ENCODE measurements around the gene ADCYAP1.

The ADCYAP1 gene

DNA sequence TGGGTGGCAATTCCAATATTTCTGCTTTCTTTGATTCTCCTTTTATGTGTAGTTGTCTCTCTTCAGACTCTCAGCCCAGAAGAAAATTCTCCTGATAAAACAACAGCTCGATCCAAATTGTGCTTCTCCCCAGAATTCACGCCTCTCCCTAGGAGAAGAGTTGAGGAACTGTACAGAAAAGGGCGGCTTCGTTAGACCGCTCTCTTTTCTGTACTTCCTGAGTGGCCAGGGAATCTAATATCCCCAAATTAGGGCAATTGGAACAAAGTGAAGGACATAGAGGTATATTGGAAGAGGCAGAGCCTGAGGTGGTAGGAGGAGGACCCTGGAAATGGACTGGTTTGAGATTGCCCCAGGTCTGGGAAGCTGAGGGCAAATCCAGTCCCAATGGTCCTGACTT, 5.6 kb downstream of the ADCYAP1 start:
- FAIRE-seq: no peak

DNA sequence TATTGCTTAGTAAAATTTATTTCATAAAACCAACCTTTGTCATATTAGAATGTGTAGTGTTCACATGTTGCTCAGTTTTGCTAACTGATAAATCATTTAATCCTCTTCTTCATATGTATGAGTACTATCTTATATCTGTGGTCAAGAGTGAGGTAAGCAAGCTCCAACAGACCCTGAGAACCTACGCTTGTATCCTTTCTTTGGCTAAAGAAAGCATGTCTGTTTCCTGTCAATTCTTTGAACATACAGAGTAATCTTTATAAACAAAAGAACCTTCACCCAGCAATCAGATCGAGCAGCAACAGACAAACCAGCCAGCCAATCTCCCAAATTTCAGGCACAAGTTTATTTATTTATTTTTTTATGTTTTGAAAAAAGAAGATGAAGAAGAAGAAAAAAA, 6.4 kb downstream of the ADCYAP1 start:
- no peak for FAIRE-seq

DNA sequence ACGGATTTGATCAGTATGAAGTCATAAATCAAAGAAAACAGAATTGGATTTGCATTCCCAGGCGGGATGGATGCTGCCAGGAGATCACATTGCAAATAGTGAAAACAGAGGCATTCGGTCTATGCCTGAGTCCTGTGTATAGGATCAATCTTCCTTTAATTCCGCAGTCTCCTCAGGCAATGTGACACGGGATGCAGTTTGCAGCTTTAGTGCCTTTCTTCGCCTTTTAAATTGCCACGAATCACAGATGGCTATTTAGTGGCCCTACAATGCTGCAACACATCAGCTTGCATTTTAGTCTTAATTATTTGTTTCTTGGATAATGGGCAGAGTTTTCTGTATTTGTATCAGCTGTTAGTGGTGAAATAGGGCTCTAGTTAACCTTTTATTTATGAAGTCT, 6.8 kb downstream of the ADCYAP1 start:
- FAIRE-seq: no peak

DNA sequence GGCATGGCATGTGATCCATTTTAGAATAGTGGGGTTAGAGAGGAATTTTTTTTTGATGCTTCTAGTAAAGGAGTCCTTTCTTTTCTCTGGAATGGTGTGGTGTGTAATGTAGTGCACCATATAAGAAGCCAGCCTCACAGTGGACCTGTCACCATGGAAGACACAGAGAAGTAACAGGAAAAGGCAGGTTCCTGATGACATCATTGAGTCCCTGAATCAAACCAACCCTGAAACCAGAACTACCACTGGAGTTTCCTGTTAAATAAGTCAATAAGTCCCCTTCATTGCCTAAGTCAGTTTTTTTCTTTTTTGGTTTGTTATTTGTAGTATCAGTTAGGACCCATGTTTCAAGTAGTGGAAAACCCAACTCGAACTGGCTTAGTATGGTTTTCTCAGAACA, 11.9 kb downstream of the ADCYAP1 start:
- no peak for FAIRE-seq

DNA sequence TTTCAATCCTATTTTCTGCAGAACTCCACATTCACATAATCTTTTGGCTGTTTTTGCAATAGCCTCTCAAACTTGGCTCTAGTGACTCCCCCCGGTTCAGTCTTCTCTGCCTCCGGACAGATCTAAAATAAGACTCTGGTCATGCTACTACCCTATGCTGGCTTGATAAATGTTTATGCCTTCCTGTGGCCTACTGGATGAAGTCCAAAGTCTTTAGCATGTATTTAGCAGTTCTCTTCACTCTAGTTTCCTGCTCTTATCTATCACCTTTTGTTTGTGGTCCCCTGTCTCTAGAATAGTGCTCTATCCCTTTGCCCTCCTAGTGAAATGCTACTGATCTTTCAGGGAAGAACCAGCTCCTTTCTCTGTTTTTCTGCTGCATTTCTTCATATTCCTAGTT, 14.4 kb downstream of the ADCYAP1 start:
- FAIRE-seq: no peak

DNA sequence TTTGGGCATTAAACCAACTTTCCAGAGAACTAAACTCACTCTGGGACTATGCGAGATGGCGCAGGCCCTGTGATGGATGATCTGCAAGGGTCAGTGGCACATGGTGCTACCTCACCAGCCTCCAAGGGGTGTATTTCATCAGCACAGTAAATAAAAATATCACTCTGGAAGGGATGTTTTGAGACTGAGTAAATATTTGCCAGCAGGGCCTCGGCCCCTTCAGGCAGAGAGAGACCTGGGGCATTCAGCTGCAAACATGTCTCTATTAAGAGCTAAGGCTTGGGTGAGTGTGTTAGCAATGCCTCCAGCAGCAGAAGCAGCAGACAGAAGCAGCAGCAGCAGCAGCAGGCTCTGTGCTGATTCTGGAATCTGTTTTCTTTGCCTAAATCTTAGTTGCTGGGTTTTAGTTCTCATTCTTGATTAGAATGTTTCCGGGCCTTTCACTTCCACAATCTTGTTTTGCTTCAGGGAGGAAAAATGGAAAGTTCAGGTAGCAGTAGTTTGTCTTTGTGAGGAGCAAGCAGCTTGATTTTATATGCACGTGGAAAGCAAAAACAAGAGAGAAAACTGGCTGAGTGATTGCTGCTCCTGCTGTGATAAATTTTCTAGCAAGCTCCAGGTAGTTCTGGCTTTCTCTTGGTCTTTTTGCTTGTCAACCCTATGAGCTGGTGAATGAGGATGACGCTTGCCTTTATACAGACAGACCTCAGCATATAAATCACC, 18.6 kb downstream of the ADCYAP1 start:
- FAIRE-seq: no peak

DNA sequence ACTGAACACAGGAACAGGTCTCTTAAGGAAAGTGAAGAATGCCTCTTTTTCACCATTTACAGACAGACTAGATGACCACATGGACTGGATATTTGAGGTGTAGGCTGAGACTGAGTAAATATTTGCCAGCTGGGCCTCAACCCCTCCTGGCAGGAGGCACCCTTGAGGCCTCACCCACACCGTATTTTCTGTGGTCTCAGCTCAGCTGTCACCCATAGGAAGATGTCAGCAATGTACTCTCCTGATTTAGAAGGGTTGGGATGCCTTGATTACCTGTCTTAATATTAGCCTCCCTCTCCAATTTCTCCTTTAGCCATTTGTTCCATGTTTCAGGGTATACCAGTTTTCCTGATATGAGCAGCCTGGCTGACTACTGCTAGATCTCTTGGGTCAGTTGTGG, 20.3 kb downstream of the ADCYAP1 start:
- no peak for FAIRE-seq

DNA sequence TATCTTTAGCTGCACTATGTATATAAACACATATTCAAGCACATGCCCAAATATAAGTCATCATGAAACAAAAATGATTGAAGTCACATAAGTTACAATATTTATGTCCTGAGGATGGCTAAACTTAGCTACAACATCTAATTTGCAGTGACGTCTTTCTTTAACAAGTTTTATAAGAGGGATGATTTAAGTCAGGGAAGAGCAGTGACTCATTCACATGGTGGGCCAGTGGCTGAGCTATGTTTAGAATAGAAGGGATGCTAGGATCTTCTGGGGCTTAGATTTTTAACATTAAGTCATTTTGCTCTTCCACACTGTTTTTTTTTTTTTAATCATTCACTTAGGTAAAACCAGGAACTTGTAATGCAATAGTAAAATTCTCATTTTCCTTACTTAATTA, 22.3 kb downstream of the ADCYAP1 start:
- FAIRE-seq: no peak

DNA sequence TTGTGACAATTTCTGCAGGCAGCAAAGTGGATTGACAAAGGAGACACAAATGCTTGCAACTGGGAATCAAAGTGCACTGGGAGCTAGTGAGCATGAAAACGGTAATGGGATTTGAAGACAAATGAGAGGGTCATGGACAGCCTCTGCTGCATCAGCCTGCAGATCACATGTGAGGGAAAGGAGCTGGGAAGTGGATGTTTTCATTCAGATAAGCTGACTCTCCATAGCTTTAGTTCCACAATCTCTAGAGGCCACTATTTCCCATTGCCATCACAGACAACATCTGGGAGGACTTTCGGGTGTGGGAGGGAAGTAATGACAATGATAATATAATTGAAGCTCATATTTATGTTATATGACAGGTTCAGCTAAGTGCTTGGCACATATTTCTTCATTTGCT, 28.4 kb downstream of the ADCYAP1 start:
- FAIRE-seq: no peak

DNA sequence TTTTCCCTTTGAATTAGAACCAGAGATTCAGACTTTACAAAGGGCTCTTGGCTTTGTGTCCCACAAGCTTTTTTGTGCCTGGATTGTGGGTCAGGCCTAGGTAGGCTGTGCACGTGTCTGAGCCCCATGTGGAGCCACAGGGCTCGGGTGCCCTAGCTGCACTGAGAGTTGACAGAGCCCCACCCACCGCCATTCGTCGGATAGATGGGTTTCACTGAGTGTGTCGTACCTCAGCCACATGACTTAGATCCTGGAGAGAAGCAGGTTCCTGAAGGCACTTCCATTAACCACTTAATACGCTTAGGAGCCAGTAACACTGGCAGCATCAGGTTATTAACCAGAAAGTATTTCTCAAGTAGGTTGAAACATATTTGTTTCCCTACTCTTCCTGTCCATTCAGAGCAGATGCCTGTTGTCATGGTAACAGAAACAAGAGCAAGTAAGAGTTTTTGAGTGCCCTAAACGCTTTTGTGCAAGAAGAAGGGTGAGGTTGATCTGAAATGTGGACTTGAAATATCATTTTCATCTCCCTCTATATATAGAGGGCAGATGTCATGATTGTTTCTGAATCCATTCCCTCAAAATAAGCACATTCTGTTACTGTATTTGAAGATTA, 30.0 kb downstream of the ADCYAP1 start:
- no peak for FAIRE-seq

DNA sequence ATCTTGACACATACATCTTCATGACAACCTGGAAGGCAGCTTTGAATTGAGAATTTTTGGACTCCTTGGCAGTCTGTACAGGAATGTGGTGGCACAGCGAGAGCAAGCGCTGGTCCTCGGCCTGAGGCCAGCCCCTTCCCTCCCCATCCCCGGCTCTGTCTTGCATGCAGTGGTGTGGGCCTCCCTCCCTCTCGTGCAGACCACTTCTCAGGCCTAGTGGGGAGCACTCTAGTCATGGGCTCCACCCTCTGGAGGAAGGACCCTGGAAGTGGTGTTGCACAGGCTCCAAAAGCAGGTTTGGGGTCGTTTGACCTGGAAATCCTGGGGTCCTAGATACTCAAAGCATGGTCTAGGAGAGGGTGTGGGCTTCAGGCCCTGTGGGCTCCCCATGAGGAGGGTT, 32.3 kb downstream of the ADCYAP1 start:
- no peak for FAIRE-seq

DNA sequence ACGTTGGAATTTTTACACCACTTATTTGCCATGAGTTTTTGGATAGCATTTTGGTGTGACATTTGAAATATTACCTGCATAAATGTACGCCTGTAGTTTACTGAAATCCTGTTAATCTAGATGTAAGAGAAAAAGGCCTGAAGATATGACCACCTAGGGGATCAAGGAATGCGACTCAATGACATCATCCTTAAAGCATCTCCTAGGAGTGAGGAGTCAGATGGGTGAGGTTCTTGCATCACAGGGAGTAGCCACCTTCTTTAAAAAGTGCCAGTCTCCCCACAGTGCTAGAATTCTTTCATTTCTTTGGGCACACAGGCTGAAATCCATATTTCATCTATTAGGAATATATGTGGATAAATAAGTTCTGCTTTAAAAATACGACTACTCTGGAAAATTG, 34.5 kb downstream of the ADCYAP1 start:
- no peak for FAIRE-seq

DNA sequence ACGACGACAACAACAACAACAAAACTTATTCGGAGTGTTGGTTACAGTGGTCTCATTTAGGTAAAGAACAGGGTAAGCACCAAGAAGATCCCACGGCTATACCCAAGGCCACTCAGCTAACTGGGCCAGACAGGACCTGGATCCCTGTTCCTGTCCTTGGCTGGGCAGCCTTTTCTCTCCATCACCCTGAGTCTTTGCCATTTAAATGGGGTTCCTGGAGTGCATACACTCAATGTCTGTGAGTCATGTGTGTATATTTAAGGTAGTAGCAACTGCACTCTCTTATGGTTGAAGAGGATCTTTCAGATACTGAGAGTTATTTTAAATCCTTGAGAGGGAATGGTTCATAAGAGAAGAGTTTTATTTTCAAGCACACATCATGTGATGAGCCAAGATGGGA, 35.3 kb downstream of the ADCYAP1 start:
- FAIRE-seq: no peak

DNA sequence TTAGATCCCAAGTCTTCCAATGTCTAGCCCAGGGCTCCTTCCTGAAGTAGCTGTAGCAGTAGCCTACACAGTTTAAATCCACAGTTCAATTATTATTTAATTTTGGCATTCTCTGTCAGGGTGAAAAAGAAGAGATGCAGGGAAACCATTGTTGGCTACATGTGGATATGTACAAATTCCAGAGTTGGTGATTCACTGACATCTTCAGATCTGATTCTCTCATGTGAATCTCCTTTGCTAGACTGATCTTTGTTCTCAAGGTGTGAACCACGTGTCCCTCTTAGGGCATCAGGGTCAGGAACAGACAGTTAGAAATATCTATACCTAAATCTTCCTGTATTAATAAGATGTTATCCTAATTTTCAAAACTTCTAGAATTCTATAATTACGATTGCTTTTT, 36.7 kb downstream of the ADCYAP1 start:
- FAIRE-seq: no peak

DNA sequence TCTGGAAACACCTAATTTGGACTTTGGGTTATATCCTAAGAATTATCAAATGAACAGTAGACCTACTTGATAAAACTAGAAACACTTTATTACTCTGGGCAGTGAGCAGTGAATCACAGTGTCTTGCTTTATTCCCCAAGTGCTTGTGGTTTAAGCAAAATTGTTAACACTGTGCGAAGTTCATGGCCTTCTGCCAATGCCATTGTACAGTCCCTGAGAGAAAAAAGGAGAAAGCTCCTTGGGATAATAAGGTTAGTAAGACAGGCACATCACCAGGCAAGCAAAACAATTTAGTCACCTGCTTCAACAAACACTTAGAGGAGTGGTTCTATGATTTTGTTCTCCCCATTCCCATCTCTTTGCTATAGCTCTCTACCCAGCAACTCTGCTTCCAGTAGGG, 39.8 kb downstream of the ADCYAP1 start:
- FAIRE-seq: no peak

DNA sequence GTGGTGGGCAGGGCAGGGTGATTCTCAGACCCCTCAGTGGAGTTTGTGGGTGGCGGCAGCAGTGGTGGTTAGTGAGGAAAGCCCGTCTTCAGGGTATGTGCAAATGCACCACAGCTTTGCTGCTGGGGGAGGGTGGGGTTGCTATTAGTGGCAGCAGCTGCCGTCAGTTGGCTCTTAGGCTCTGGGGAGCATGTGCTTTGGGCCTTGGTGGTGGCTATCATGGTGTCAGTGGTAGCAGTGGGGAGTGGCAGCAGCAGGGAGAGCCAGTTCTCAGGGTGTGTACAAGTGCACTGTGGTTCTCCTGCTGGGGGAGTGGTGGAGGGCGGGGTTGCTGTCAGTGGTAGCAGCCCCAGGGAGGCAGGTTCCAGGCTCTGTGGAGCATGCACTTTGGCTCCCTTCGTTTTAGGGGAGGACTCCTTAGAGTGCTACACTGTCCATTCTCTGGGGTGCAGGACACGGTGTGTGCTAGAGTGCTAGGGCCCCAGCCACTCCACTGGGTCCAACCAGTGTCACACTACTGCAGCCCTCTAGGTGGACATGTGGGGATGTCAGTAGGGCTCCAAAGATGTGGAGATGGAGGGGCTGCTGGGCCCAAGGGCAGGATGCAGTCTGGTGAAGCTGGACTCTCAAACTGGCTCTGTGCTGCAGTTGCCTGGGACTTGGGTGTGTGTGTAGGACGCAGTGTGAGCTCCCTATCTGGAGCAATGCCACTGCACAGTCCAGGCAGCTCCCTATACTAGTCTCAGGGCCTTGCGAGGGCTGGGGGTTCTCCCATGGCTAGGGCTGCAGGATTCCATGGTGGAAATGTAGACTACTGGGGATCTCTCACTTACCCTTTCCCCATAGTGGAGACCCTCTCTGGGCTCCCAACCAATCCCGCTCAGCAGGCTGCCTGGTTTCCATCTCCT, 45.3 kb downstream of the ADCYAP1 start:
- FAIRE-seq: no peak

DNA sequence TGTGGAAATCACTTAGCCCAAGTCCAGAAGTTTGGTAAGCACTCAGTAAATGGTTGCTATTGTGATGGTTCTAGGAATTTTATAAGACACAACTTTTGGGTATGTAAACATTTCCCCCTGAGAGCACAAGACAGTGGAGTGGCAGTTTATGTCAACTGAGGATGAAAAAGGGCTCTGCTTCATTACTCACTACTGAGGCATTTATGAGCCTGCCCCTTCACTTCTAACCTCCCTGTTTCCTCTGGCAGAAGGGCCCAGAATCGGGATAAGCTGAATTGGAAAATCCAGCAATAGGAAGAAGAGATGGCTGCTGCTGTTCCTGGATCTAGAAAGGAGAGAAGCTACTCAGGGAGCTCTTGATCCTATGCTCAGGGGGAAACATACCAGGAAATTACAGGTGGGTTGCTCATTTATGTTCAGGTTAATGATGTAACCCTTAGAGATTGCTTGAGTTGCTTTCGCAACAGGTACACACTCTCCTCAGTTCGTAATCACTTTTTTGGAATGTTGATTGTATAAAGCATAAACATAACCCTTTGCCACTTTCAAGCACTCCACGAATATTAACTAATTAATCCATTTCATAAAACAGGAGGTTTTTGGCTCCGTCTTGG, 46.3 kb downstream of the ADCYAP1 start:
- FAIRE-seq: no peak

DNA sequence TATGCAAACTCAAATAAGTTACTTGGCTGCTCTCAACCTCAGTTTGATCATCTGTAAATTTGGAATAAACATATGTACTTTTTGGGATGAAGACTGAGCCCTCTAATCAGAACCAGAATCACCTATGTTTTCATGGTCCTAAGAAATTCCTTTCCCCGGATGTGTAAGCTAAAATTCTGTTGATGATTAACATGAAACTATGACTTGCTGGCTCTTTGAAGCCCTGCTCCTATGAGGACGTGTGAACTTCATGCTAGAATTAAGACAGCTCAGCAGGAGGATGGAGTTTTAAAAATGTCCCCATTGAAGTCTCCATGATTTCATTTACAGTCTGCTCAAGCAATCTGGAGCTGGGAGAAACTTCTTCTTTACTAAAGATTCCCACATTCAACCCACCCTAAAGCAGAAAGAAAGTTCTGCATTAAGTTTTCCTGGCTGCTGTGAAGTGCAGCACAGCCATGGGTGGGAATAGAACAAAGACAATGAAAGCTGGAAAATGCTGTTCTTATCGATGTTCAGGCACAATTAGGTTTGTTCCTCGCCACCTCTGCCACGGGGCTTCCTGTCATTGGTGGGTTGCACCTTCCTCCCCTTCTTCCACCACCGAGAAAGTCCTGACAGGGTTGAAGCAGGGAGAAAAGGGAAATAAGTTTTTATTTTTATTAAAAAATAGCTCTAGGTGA, 50.9 kb downstream of the ADCYAP1 start:
- FAIRE-seq: no peak

DNA sequence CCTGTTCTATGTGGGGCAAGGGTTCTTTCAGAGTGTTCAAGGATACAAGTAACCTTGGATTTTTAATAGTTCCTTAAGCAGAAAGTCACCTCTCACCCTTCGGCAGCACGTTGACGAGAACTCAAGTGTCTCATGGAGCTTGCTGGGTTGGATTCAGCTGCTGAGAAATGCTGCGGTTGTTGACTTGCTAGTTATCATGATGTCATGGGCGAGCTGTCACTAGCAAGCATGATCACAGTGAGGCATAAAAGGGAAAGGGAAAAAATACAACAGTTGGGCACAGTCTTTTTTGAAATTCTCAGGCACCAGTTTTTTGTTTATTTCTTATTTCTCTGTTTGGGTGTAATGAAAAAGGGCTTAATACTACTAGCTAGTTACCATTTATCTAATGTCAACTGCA, 53.2 kb downstream of the ADCYAP1 start:
- no peak for FAIRE-seq

DNA sequence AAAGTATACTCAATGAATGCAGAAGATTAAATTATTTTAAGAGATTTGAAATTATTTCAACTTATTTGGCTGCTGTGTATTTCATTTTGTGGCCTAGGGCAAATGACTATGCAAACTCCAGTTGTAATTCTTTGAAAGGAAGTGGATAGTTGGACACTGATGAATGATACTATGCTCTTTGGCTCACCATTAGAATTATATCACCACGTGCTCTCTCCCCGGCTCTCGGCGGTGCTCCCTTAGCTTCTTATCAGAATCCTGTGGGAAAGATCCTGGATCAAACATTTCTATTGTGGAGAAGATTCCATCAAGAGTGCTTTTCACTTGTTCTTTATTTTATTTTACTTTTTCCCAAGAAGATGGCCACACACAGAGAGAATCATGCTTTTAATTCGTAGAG, 55.2 kb downstream of the ADCYAP1 start:
- no peak for FAIRE-seq

Data from A204.1 (cell line).